AG04449 (cell line): ENCODE results near the gene RUNX1.

Source experiments
- CTCF ChIA-PET: fragments of 350-600 bp; formaldehyde crosslinking; extraction: SDS; loops from one replicate; lab custom pipeline; 2021; ENCODE audit warnings: antibody characterized with exemption; lab: Yijun Ruan, JAX
- POLR2A ChIA-PET: fragments of 400-600, 350-600 bp; formaldehyde crosslinking; extraction: SDS; loops from one replicate; lab custom pipeline; 2020; ENCODE audit warnings: antibody characterized with exemption, inconsistent platforms; lab: Yijun Ruan, JAX
- DNase-seq: peaks from one replicate; pipeline ENCODE4 v3.0.0-alpha.2; 2010; ENCODE audit warnings: low read depth, low spot score
- H3K4me3 ChIP-seq: 2 replicates; pipeline ENCODE4 v1.5.1; 2011; ENCODE audit warnings: low read depth, mild to moderate bottlenecking, control low read depth, low read length
- TF ChIP-seq, protein P1 (sequence below): IDR thresholded peaks from one replicate; pipeline ENCODE4 v1.5.1; 2011; ENCODE audit warnings: mild to moderate bottlenecking, moderate library complexity, low read length, control low read depth, inconsistent platforms; ENCODE audit not compliant: insufficient read depth; ENCODE audit errors: missing control alignments

The RUNX1 gene

DNA sequence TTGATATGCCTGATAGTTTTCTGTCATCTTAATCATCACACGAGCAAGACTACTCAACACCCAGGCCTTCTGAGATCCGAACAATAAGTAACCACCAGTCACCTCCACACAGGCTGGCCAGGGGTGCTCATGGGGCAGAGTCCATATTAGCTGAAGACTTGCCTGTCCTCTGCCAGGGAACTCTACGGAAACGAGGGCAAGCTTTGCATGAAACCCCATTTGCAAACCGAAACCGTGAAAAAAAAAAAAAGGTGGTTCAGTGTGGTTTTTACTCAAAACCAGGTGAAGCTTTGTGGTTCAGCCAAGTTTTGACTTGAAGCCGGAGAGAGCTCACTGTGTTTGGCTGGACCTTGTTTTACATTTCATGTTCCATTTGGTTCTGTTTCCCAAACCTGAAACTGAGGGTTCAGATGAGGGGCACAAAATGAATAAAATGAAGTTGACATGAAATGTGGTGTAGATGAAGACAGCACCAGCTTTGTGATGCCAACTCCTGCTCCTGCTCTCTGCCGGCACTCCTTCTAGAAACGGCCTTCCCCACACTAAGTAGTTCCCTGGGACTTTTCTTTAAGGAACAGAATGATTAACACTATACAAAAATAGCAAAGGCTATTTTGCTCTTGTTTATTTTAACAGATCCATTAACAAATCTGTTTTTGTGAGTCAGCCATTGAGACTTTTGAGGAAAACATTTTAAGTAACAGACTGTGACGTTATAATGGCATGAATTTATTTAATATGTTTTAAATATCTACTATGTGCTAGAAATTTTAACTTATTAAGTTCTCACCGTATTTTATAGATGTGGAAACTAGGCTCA is 74.7 kb downstream of the RUNX1 start:
- ChIA-PET POLR2A (no interaction called here), CTCF (interaction anchor here (1.4 kb wide), 1 partner anchor 9 kb away, joined by 6 read pairs; no protein-coding TSS in a partner anchor)
- DNase-seq: no peak
- no peak overlapping the region for H3K4me3 ChIP-seq
- TF ChIP-seq, protein P1, sequence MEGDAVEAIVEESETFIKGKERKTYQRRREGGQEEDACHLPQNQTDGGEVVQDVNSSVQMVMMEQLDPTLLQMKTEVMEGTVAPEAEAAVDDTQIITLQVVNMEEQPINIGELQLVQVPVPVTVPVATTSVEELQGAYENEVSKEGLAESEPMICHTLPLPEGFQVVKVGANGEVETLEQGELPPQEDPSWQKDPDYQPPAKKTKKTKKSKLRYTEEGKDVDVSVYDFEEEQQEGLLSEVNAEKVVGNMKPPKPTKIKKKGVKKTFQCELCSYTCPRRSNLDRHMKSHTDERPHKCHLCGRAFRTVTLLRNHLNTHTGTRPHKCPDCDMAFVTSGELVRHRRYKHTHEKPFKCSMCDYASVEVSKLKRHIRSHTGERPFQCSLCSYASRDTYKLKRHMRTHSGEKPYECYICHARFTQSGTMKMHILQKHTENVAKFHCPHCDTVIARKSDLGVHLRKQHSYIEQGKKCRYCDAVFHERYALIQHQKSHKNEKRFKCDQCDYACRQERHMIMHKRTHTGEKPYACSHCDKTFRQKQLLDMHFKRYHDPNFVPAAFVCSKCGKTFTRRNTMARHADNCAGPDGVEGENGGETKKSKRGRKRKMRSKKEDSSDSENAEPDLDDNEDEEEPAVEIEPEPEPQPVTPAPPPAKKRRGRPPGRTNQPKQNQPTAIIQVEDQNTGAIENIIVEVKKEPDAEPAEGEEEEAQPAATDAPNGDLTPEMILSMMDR: no peak

DNA sequence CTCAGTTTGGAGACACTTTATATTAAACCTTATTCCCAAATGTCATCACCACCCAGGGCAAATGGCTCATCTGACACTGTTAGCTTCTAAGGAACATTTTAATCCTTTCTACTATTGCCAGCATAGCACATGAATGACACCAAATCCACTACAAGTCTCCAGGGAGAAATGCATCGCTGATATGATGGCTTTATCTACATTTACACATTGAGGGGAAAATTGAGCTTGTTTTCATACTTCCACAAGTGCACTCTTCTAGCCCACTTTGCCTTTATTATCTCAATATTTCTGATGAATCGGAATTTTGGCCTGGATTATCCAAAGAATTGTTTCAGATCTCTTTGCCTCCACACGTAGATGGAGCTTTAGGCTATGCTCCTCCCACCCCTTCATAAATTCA is 75.4 kb downstream of the RUNX1 start:
- DNase-seq: no peak
- H3K4me3 ChIP-seq: no peak overlapping the region
- TF ChIP-seq, protein P1: no peak
- CTCF ChIA-PET: interaction anchor here (1.4 kb wide), 1 partner anchor 8 kb away, joined by 6 read pairs; no protein-coding TSS in a partner anchor
- POLR2A ChIA-PET: no interaction called here

DNA sequence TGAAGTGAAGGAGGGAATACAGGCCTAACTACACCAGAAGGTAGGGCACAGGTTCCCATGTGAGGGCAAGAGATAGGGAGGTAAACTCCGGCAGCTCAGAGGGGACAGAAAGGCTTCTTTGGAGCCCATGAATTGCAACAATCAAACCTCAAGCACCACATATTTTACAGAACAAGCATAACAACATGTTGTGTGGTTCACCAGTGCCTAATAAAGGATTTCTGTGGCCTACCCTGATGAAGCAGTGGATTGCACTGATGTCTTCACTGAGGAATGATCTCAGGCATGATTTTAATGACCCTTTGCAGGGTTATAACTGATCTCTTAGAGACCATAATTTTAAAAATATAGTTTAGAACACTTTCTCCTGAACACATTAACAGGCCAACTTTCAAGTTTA is 77.4 kb downstream of the RUNX1 start:
- POLR2A ChIA-PET: no interaction called here
- no peak for DNase-seq
- CTCF ChIA-PET: no interaction called here
- TF ChIP-seq, protein P1: no peak
- H3K4me3 ChIP-seq: no peak overlapping the region

DNA sequence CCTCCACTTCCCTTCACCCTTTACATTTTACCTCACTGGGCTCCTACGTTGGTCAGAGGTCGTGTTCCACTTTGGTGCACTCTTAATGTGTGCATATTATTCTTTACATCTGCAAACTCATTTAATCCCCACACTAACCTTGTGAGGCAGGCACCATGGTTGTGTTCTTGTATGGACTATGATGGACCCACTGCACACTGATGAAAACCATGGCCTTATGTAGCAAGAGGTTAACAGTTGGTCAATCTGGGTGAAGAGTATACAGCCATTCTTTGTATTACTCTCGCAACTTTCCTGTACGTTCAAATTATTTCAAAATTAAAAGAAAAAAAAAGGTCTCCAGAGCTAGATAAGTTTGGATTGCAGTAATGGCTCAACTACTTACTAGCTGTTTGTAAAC is 78.5 kb downstream of the RUNX1 start:
- TF ChIP-seq, protein P1: no peak
- no peak overlapping the region for H3K4me3 ChIP-seq
- no peak for DNase-seq
- ChIA-PET CTCF (interaction anchor here (0.9 kb wide), 1 partner anchor 10 kb away, joined by 3 read pairs; no protein-coding TSS in a partner anchor), POLR2A (no interaction called here)

GRCh38 chr21:34970167-34970500 is 79.0 kb downstream of the RUNX1 start:
- ChIA-PET POLR2A (no interaction called here), CTCF (no interaction called here)
- no peak overlapping the region for H3K4me3 ChIP-seq
- no peak for DNase-seq
- TF ChIP-seq, protein P1: no peak

DNA sequence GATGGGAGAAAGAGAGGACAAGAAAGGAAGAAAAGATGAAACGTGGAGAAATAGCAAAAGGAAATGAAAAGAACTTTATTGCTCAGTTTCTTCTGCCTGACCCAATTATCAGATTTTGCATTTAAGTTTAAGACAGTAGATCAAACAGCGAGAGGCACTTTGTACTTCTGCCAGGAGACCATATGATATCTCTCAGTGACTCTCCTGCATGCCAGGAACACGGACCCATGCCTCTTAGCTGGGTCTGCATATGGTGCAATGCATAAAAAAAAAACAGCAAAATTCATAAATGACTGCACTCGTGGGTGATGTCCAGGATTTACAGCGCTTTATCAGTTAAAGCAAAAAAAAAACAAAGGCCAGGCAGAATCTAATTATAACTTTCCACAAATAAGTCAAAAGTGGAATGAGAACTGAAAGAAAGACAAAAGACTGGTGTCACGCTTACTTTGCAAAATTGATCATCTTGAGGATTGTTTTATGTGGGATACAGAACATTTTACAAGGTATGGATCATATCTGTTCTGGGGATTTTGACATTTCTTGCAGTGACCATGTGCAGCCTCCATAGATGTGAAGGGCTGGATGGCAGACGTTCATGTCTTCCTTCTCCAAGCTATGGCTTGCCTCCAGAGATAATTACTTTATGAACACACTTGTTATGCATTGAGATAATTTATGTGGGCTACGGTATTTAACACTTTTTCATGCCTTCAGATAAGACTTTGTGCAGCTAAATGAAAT is 79.5 kb downstream of the RUNX1 start:
- TF ChIP-seq, protein P1: no peak
- CTCF ChIA-PET: no interaction called here
- no peak for DNase-seq
- H3K4me3 ChIP-seq: no peak overlapping the region
- POLR2A ChIA-PET: no interaction called here
